Parathyroid adenoma (tissue), 2 donors: Measurements from ENCODE around the gene ARPP21.

Source experiments
- H2AFZ ChIP-seq: fragments of 300-600 bp; sonication (generic); one replicate; pipeline ENCODE4 v1.7.0; 2017; ENCODE audit warnings: antibody characterized with exemption, mild to moderate bottlenecking
- H3K27ac ChIP-seq: fragments of 300-600 bp; sonication (generic); one replicate; pipeline ENCODE4 v1.7.0; 2017
- H3K27me3 ChIP-seq: fragments of 300-600 bp; sonication (generic); one replicate; pipeline ENCODE4 v1.7.0; 2017; ENCODE audit warnings: low read length; ENCODE audit not compliant: control insufficient read depth, insufficient read depth
- H3K36me3 ChIP-seq: fragments of 300-600 bp; sonication (generic); one replicate; pipeline ENCODE4 v1.7.0; 2017; ENCODE audit warnings: low read length; ENCODE audit not compliant: control insufficient read depth, insufficient read depth
- H3K4me1 ChIP-seq: fragments of 300-600 bp; sonication (generic); one replicate; pipeline ENCODE4 v1.7.0; 2017; ENCODE audit warnings: control low read depth
- H3K4me2 ChIP-seq: fragments of 300-600 bp; sonication (generic); one replicate; pipeline ENCODE4 v1.7.0; 2017; ENCODE audit warnings: low read length
- H3K4me3 ChIP-seq: fragments of 300-600 bp; sonication (generic); one replicate; pipeline ENCODE4 v1.7.0; 2017; ENCODE audit warnings: low read depth, low read length
- H3K79me2 ChIP-seq: fragments of 300-600 bp; sonication (generic); one replicate; pipeline ENCODE4 v1.7.0; 2017; ENCODE audit warnings: control low read depth
- H3K9ac ChIP-seq: fragments of 300-600 bp; sonication (generic); one replicate; pipeline ENCODE4 v1.7.0; 2017; ENCODE audit warnings: mild to moderate bottlenecking
- H3K9me3 ChIP-seq: fragments of 300-600 bp; sonication (generic); one replicate; pipeline ENCODE4 v1.7.0; 2017; ENCODE audit warnings: low read length; ENCODE audit not compliant: control insufficient read depth
- CTCF ChIP-seq: fragments of 300-600 bp; sonication (generic); IDR thresholded peaks from one replicate; pipeline ENCODE4 v1.7.0; 2017; ENCODE audit warnings: antibody characterized with exemption, mild to moderate bottlenecking
- donor health status: primary hyperparathyroidism.

The ARPP21 gene

GRCh38 chr3:35722902-35723301 is 83.6 kb downstream of the ARPP21 start:
- TF ChIP-seq CTCF, result no peak
- no peaks in the 10 kb centered on the region for H3K79me2 ChIP-seq
- no peak overlapping the region for H3K4me3 ChIP-seq
- no peaks in the 10 kb centered on the region for H3K9me3 ChIP-seq
- H3K9ac ChIP-seq, result no peak overlapping the region
- no peaks in the 10 kb centered on the region for H3K4me1 ChIP-seq
- H3K27ac ChIP-seq, result no peak overlapping the region
- no peaks in the 10 kb centered on the region for H3K36me3 ChIP-seq
- H3K4me2 ChIP-seq, result no peak overlapping the region
- no peaks in the 10 kb centered on the region for H3K27me3 ChIP-seq
- no peak overlapping the region for H2AFZ ChIP-seq

GRCh38 chr3:35723480-35724097 is 84.3 kb downstream of the ARPP21 start:
- H3K79me2 ChIP-seq, result no peaks in the 10 kb centered on the region
- no peak overlapping the region for H3K4me2 ChIP-seq
- H3K4me1 ChIP-seq, result no peaks in the 10 kb centered on the region
- no peak for TF ChIP-seq CTCF
- no peaks in the 10 kb centered on the region for H3K27me3 ChIP-seq
- H3K9ac ChIP-seq, result no peak overlapping the region
- H3K4me3 ChIP-seq, result no peak overlapping the region
- no peaks in the 10 kb centered on the region for H3K36me3 ChIP-seq
- H3K9me3 ChIP-seq, result no peaks in the 10 kb centered on the region
- H3K27ac ChIP-seq, result no peak overlapping the region
- no peak overlapping the region for H2AFZ ChIP-seq

GRCh38 chr3:35724106-35724505 is 84.8 kb downstream of the ARPP21 start:
- H3K9ac ChIP-seq, result no peak overlapping the region
- no peak overlapping the region for H3K4me3 ChIP-seq
- no peak overlapping the region for H3K27ac ChIP-seq
- no peaks in the 10 kb centered on the region for H3K27me3 ChIP-seq
- TF ChIP-seq CTCF, result no peak
- H3K4me1 ChIP-seq, result no peaks in the 10 kb centered on the region
- H3K79me2 ChIP-seq, result no peaks in the 10 kb centered on the region
- H3K4me2 ChIP-seq, result no peak overlapping the region
- no peaks in the 10 kb centered on the region for H3K36me3 ChIP-seq
- H3K9me3 ChIP-seq, result no peaks in the 10 kb centered on the region
- H2AFZ ChIP-seq, result no peak overlapping the region

- Histone ChIP-seq H3K4me2 (no peak overlapping the region), H3K27ac (no peak overlapping the region), H3K4me1 (no peaks in the 10 kb centered on the region), H3K4me3 (no peak overlapping the region), H3K9me3 (no peaks in the 10 kb centered on the region), H3K36me3 (no peaks in the 10 kb centered on the region), H2AFZ (no peak overlapping the region), H3K9ac (no peak overlapping the region), H3K27me3 (no peaks in the 10 kb centered on the region), H3K79me2 (no peaks in the 10 kb centered on the region)
- TF ChIP-seq CTCF, result no peak
Measured at GRCh38 chr3:35727179-35727578, 87.9 kb downstream of the ARPP21 start.

GRCh38 chr3:35733341-35733740 is 94.0 kb downstream of the ARPP21 start:
- no peak overlapping the region for H3K27ac ChIP-seq
- no peaks in the 10 kb centered on the region for H3K9me3 ChIP-seq
- H3K27me3 ChIP-seq, result no peaks in the 10 kb centered on the region
- no peak overlapping the region for H3K4me2 ChIP-seq
- H2AFZ ChIP-seq, result no peak overlapping the region
- TF ChIP-seq CTCF, result no peak
- no peaks in the 10 kb centered on the region for H3K4me1 ChIP-seq
- no peaks in the 10 kb centered on the region for H3K79me2 ChIP-seq
- no peak overlapping the region for H3K4me3 ChIP-seq
- no peaks in the 10 kb centered on the region for H3K36me3 ChIP-seq
- H3K9ac ChIP-seq, result no peak overlapping the region
